OCI-LY3 (cell line): ENCODE data around the gene PEX26.

ENCODE experiments used
- EZH2phosphoT487 ChIP-seq: fragments of 200-600 bp; shearing (Covaris generic); IDR thresholded peaks from 2 replicates; pipeline ENCODE4 v1.6.1; 2018; ENCODE audit warnings: antibody characterized with exemption, mixed run types, low read depth
- TF ChIP-seq, protein P1 (sequence below): fragments of 200-600, 300-600 bp; sonication (generic); IDR thresholded peaks from 2 replicates; pipeline ENCODE4 v1.5.1; 2014; ENCODE audit warnings: antibody characterized with exemption, low read length, low read depth

DNA sequence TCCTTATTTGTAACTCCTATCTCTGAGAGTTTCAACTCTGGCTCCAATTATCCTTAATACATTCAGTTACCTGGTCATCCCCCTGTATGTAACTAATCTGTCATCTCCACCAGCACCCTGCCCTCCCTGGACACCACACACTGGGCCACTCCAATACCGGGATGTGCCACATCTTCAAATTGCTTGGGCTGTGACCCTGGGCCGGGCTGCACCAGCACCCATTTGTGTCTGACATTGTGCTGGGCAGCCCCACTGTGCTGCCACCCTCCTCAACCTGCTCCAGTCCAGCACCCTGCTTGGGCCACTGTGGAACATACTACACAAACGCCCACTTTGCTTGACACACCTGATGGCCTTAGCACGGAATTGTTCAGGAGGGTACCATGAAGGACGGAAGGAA, 70.0 kb downstream of the PEX26 start:
- TF ChIP-seq, protein P1, sequence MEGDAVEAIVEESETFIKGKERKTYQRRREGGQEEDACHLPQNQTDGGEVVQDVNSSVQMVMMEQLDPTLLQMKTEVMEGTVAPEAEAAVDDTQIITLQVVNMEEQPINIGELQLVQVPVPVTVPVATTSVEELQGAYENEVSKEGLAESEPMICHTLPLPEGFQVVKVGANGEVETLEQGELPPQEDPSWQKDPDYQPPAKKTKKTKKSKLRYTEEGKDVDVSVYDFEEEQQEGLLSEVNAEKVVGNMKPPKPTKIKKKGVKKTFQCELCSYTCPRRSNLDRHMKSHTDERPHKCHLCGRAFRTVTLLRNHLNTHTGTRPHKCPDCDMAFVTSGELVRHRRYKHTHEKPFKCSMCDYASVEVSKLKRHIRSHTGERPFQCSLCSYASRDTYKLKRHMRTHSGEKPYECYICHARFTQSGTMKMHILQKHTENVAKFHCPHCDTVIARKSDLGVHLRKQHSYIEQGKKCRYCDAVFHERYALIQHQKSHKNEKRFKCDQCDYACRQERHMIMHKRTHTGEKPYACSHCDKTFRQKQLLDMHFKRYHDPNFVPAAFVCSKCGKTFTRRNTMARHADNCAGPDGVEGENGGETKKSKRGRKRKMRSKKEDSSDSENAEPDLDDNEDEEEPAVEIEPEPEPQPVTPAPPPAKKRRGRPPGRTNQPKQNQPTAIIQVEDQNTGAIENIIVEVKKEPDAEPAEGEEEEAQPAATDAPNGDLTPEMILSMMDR = no peak
- TF ChIP-seq EZH2phosphoT487 = no peak
